PC-3 (cell line): Measurements from ENCODE around the gene DNLZ. TPM values are rescaled to one million over a fixed set of nuclear protein-coding genes. Genes with fewer than 3 reads are reported as not detected.

Experiments
- ATAC-seq: fragments of 200-7000 bp; cut with Tn5 transposase; 2 replicates; pipeline ENCODE4 v1.9.1; 2020; ENCODE audit warnings: mild to moderate bottlenecking, moderate library complexity
- BruUV-seq: library from RNA; stranded (reverse); fragments of 400-500 nt; replicated peaks from 2 replicates; lab custom pipeline; 2021; lab: Mats Ljungman, UMichigan
- CTCF ChIA-PET: fragments of 300-600 bp; sonication (Branson Sonifier 250); formaldehyde crosslinking; loops from one replicate; lab custom pipeline; 2022; ENCODE audit warnings: antibody characterized with exemption; lab: Charles Lee
- POLR2A ChIA-PET: fragments of 300-600 bp; sonication (Branson Sonifier 250); formaldehyde crosslinking; loops from one replicate; lab custom pipeline; 2022; ENCODE audit warnings: antibody characterized with exemption; ENCODE audit not compliant: unreplicated experiment; lab: Charles Lee
- DNase-seq: peaks from one replicate; pipeline ENCODE4 v3.0.0-alpha.2; 2015
- H2AFZ ChIP-seq: fragments of 300-600 bp; sonication (generic); 2 replicates; pipeline ENCODE4 v1.6.0; 2016; ENCODE audit warnings: antibody characterized with exemption, low read length
- H3F3A ChIP-seq: fragments of 300-600 bp; sonication (generic); one replicate; pipeline ENCODE4 v1.6.0; 2017; ENCODE audit warnings: antibody characterized with exemption, low read length, control low read depth, mild to moderate bottlenecking; ENCODE audit not compliant: unreplicated experiment
- H3K27ac ChIP-seq: fragments of 300-600 bp; sonication (generic); 2 replicates; pipeline ENCODE4 v1.5.1; 2016; ENCODE audit warnings: mild to moderate bottlenecking, low read length
- H3K27me3 ChIP-seq: fragments of 300-600 bp; sonication (generic); 2 replicates; pipeline ENCODE4 v1.6.1; 2016; ENCODE audit warnings: low read length, mixed read lengths
- H3K36me3 ChIP-seq: fragments of 300-600 bp; sonication (generic); 2 replicates; pipeline ENCODE4 v1.6.1; 2016; ENCODE audit warnings: low read depth, mixed run types, low read length, mixed read lengths
- H3K4me1 ChIP-seq: fragments of 300-600 bp; sonication (generic); 2 replicates; pipeline ENCODE4 v1.5.1; 2016; ENCODE audit warnings: low read length; ENCODE audit not compliant: insufficient read depth
- H3K4me2 ChIP-seq: fragments of 300-600 bp; sonication (generic); 2 replicates; pipeline ENCODE4 v1.6.0; 2016; ENCODE audit warnings: low read length
- H3K4me3 ChIP-seq: fragments of 300-600 bp; sonication (generic); 2 replicates; pipeline ENCODE4 v1.5.1; 2016; ENCODE audit warnings: mild to moderate bottlenecking, low read length, mixed read lengths
- H3K79me2 ChIP-seq: fragments of 300-600 bp; sonication (generic); 2 replicates; pipeline ENCODE4 v1.6.1; 2017; ENCODE audit warnings: low read length, mixed read lengths
- H3K9ac ChIP-seq: fragments of 300-600 bp; sonication (generic); 2 replicates; pipeline ENCODE4 v1.6.0; 2016; ENCODE audit warnings: mild to moderate bottlenecking, low read length
- H3K9me2 ChIP-seq: fragments of 300-600 bp; sonication (generic); replicated peaks from 2 replicates; pipeline ENCODE4 v1.6.1; 2016; ENCODE audit warnings: mixed run types, low read length, mixed read lengths
- H3K9me3 ChIP-seq: fragments of 300-600 bp; sonication (generic); 2 replicates; pipeline ENCODE4 v1.6.1; 2016; ENCODE audit warnings: low read length, mixed read lengths
- H4K20me1 ChIP-seq: fragments of 300-600 bp; sonication (generic); 2 replicates; pipeline ENCODE4 v1.6.1; 2016; ENCODE audit warnings: low read length, mixed read lengths
- CTCF ChIP-seq: fragments of 300-600 bp; sonication (generic); conservative IDR thresholded peaks from 2 replicates; pipeline ENCODE4 v1.5.1; 2017; ENCODE audit warnings: antibody characterized with exemption, low read depth, mild to moderate bottlenecking, low read length
- EZH2 ChIP-seq: fragments of 300-600 bp; sonication (generic); IDR thresholded peaks from one replicate; pipeline ENCODE4 v1.6.1; 2017; ENCODE audit warnings: antibody characterized with exemption, mild to moderate bottlenecking, low read length; ENCODE audit not compliant: unreplicated experiment
- EZH2phosphoT487 ChIP-seq: fragments of 300-600 bp; sonication (generic); IDR thresholded peaks from 2 replicates; pipeline ENCODE4 v1.6.1; 2018; ENCODE audit warnings: mild to moderate bottlenecking, antibody characterized with exemption, low read length, borderline replicate concordance
- intact Hi-C: fragments of 100-400 bp; cut with micrococcal nuclease; formaldehyde crosslinking; loops from 2 replicates; pipeline ENCODE4 v1.9.0; 2023
- total RNA-seq: library from RNA; depleted of rRNA; stranded (reverse); fragments of >200 nt; gene quantifications from 2 replicates; pipeline ENCODE4 v1.2.3, GENCODE V29; 2014

The DNLZ gene
- total RNA-seq, 1 experiment from 2014 or later, result 51.4 TPM

- CTCF ChIA-PET, result interaction anchor here (0.7 kb wide), 1 partner anchor 9 kb away, joined by 3 read pairs; no protein-coding TSS in a partner anchor
- no peaks in the 10 kb centered on the region for H4K20me1 ChIP-seq
- no peaks in the 10 kb centered on the region for H3K79me2 ChIP-seq
- no peaks in the 10 kb centered on the region for H3K36me3 ChIP-seq
- POLR2A ChIA-PET, result no interaction called here
- H3K9me2 ChIP-seq, result no peaks in the 10 kb centered on the region
- H3K27me3 ChIP-seq, result no peaks in the 10 kb centered on the region
- intact Hi-C loops, result no loop called here
- no peak overlapping the region for H3K4me2 ChIP-seq
- TF ChIP-seq EZH2 (no peak), CTCF (no peak), EZH2phosphoT487 (no peak)
- peaks cover 9% of the 10 kb centered on the region; the same call in 1 of the 2 replicates for H3K4me1 ChIP-seq
- DNase-seq (no peak), ATAC-seq (no peak)
- H3K27ac ChIP-seq, result no peak overlapping the region
- BruUV-seq, result no TSS peak
- no peak overlapping the region for H3K4me3 ChIP-seq
- H3F3A ChIP-seq, result no peaks in the 10 kb centered on the region
- no peak overlapping the region for H2AFZ ChIP-seq
- no peak overlapping the region for H3K9ac ChIP-seq
- H3K9me3 ChIP-seq, result no peaks in the 10 kb centered on the region
Measured at GRCh38 chr9:136367296-136368145, 4.0 kb upstream of the DNLZ start.

GRCh38 chr9:136366826-136367225, 3.3 kb upstream of the DNLZ start:
- H3K9ac ChIP-seq, result no peak overlapping the region
- H3K27me3 ChIP-seq, result no peaks in the 10 kb centered on the region
- no TSS peak for BruUV-seq
- no peaks in the 10 kb centered on the region for H3K9me2 ChIP-seq
- H3K27ac ChIP-seq, result no peak overlapping the region
- no peaks in the 10 kb centered on the region for H3K9me3 ChIP-seq
- no peak for TF ChIP-seq EZH2
- TF ChIP-seq CTCF, result no peak
- TF ChIP-seq EZH2phosphoT487, result no peak
- ChIA-PET CTCF (interaction anchor here (0.7 kb wide), 1 partner anchor 9 kb away, joined by 3 read pairs; no protein-coding TSS in a partner anchor), POLR2A (no interaction called here)
- H3K4me3 ChIP-seq, result no peak overlapping the region
- no peaks in the 10 kb centered on the region for H3K79me2 ChIP-seq
- H3F3A ChIP-seq, result no peaks in the 10 kb centered on the region
- H3K4me2 ChIP-seq, result no peak overlapping the region
- intact Hi-C loops, result no loop called here
- H3K36me3 ChIP-seq, result no peaks in the 10 kb centered on the region
- ATAC-seq (no peak), DNase-seq (no peak)
- H3K4me1 ChIP-seq, result peaks cover 9% of the 10 kb centered on the region; the same call in 1 of the 2 replicates
- no peaks in the 10 kb centered on the region for H4K20me1 ChIP-seq
- H2AFZ ChIP-seq, result no peak overlapping the region

DNA sequence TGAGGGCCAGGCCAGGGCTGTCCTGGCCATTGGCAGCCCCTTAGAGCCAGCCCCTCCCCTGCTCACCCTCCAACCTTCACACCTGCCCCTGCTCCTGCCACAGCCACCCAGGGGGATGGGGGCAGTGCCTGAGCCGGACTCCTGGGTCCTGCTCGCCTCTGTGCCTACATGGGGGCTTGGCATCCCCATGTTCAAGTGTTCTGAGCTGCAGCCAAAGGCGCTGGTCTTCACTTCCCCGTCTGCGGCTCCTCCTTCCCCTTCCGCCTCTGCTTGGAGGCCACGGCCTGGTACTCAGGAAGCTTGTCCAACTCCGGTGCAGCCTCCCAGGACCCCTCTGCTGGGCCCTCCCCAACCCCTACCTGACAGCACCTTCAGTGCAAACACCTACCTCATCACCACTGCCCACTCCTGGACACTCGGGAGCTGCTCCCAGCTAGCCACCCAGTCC, 2.3 kb upstream of the DNLZ start:
- intact Hi-C loops, result no loop called here
- Histone ChIP-seq H3K27me3 (no peaks in the 10 kb centered on the region), H3K36me3 (no peaks in the 10 kb centered on the region), H3K9me3 (no peaks in the 10 kb centered on the region), H3K9ac (no peak overlapping the region), H3F3A (no peaks in the 10 kb centered on the region), H3K9me2 (no peaks in the 10 kb centered on the region), H3K79me2 (no peaks in the 10 kb centered on the region), H2AFZ (no peak overlapping the region), H3K4me1 (peaks cover 9% of the 10 kb centered on the region; the same call in 1 of the 2 replicates), H3K4me2 (no peak overlapping the region), H3K27ac (no peak overlapping the region), H4K20me1 (no peaks in the 10 kb centered on the region), H3K4me3 (no peak overlapping the region)
- no TSS peak for BruUV-seq
- ATAC-seq (no peak), DNase-seq (no peak)
- no peak for TF ChIP-seq EZH2
- no peak for TF ChIP-seq CTCF
- TF ChIP-seq EZH2phosphoT487, result no peak
- CTCF ChIA-PET, result no interaction called here
- POLR2A ChIA-PET, result no interaction called here
